Stimulated activated naive CD8-positive, alpha-beta T cell treated with anti-CD3 and anti-CD28 coated beads, Interleukin-15, Interleukin-2, amounts not matched to agents 100 ng/mL and 50 ng/mL, for 24 hours (primary cell): ENCODE data around the gene FAM240A.
"Not testable (repeated sequence)": the region's sequence is repeated elsewhere in the genome, so short reads cannot be mapped to it uniquely, and the experiment has no call there.

ENCODE experiments used
- H3K27ac Mint-ChIP-seq: one replicate; pipeline ENCODE4 v1.8.0; 2021; ENCODE audit warnings: mild to moderate bottlenecking, mixed read lengths
- H3K27me3 Mint-ChIP-seq: one replicate; pipeline ENCODE4 v1.8.0; 2021; ENCODE audit warnings: mixed read lengths
- H3K36me3 Mint-ChIP-seq: one replicate; pipeline ENCODE4 v1.8.0; 2021; ENCODE audit warnings: low read depth, mixed read lengths
- H3K4me1 Mint-ChIP-seq: one replicate; pipeline ENCODE4 v1.8.0; 2021; ENCODE audit warnings: low read depth, mixed read lengths
- H3K4me3 Mint-ChIP-seq: one replicate; pipeline ENCODE4 v1.8.0; 2021; ENCODE audit warnings: mild to moderate bottlenecking, mixed read lengths
- H3K9me3 Mint-ChIP-seq: one replicate; pipeline ENCODE4 v1.8.0; 2021; ENCODE audit warnings: mixed read lengths

Gene FAM240A

DNA sequence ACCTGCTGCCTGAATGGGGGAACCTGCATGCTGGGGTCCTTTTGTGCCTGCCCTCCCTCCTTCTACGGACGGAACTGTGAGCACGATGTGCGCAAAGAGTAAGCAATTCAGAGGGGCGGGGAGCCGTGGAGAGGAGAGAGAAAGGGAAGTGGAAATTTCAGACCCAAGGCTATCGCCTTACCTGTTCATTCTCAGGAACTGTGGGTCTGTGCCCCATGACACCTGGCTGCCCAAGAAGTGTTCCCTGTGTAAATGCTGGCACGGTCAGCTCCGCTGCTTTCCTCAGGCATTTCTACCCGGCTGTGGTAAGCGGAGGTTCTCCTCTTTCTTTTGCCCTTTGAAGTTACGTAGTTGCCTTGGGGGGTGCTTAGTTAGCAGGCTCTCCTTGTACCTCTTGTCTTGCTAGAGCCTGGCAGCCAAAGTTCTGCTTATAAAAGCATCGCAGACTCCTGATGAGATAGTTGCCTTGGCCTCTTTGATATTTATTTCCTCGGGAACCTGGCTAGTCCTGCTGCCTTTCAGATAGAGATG, 32.5 kb upstream of the FAM240A start:
- Mint-ChIP-seq H3K9me3 (no peaks in the 10 kb centered on the region), H3K4me1 (peaks cover 6% of the 10 kb centered on the region), H3K36me3 (no peaks in the 10 kb centered on the region), H3K4me3 (no peak overlapping the region), H3K27me3 (peaks cover 3% of the 10 kb centered on the region), H3K27ac (no peak overlapping the region)

DNA sequence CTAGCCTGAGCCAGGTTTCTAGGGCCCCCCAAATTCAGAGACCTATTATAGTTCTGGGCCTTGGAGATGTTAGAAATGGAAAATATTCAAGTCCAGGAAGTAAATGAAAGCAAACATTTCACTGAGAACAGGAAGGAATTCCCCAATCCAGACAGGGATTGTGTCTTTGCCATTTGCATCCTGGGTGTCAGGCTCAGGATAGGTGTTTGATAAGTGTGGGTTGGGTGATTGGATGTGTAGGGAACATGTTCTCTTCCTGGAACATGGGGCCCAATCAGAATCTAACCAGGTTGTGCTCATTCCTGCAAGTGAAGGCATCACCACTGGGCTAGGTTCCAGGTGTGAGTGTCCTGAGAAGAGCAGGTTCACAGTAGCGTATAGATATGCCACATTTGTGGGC, 31.6 kb upstream of the FAM240A start:
- H3K4me3 Mint-ChIP-seq, result no peak overlapping the region
- peaks cover 3% of the 10 kb centered on the region for H3K27me3 Mint-ChIP-seq
- no peaks in the 10 kb centered on the region for H3K9me3 Mint-ChIP-seq
- H3K36me3 Mint-ChIP-seq, result no peaks in the 10 kb centered on the region
- H3K27ac Mint-ChIP-seq, result no peak overlapping the region
- peaks cover 6% of the 10 kb centered on the region for H3K4me1 Mint-ChIP-seq

DNA sequence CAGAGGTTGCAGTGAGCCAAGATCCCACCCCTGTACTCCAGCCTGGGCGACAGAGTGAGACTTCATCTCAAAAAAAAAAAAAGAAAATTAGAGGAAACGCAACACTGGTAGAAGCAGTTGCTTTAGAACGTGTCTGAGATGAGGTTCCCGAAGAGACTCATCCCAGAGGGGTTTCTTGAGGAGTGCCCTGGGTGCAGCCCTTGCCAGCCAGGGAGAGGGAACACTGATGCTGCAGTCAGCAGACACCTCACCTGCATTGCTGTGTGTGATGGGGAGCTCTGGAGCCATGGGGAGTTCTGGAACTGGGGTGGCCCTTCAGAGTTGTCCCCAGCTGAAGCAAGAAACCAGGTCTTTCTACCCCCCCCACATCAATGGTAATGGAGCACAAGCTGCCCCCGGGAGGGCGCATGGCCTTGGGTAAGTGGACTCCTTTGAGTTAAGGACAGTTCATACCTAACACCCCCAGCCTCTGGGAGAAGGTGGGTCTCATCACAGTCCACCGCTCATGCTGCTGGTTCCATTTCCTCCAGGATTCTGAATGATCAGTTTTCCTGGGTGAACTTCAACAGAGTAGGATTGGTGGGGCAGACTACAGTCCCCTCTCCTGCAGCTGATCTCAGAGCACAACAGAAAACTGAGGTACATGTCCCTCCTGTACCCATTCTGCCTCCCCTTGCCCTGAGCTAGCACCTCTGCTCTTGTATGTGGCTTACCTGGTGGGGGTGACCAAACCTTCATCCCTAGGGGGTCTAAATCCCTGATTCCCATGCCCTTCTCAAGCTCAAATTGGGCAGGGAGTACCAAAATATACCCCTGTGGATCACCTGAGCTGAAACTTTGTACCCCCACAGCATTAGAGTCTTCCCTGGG, 27.5 kb upstream of the FAM240A start:
- Mint-ChIP-seq H3K27me3 (no peaks in the 10 kb centered on the region), H3K36me3 (no peaks in the 10 kb centered on the region), H3K27ac (no peak overlapping the region), H3K4me3 (no peak overlapping the region), H3K9me3 (no peaks in the 10 kb centered on the region), H3K4me1 (no peaks in the 10 kb centered on the region)

DNA sequence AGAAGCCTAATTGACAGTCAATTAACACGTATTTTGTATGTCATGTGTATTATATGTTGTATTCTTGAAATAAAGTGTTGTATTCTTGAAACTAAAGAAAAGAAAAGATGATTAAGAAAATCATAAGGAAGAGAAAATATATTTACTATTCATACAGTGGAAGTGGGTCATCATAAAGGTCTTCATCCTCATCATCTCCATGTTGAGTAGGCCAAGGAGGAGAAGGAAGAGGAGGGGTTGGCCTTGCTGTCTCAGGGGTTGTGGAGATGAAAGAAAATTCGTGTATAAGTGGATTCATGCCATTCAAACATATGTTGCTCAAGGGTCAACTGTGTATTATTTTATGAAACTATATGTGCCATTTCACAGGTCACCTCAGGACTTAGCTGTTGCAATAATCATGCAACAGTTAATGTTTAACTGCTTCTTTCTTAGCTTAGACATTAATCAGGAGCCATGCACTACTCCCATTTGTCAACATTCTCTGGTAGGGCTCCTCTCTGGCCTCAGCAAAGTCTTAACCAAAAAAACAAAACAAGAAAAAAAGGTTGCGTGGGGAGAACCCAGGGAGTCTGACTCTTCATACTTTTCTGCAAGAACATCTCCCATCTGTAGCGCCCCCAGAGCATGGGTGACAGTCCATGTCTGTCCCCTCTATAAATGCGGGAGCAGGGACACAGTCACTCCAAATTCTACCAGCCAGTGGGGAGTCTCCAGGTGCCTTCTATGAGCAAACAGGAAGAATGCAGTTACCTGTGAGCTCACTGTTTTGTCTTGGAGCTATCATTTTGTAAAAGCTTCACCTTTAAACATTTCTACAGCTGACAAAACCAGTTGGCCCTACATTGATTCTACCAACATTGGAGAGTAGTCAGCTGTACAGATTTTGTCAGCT, 26.3 kb upstream of the FAM240A start:
- H3K27me3 Mint-ChIP-seq, result no peaks in the 10 kb centered on the region
- H3K36me3 Mint-ChIP-seq, result no peaks in the 10 kb centered on the region
- no peak overlapping the region for H3K4me3 Mint-ChIP-seq
- H3K9me3 Mint-ChIP-seq, result no peaks in the 10 kb centered on the region
- H3K4me1 Mint-ChIP-seq, result no peaks in the 10 kb centered on the region
- H3K27ac Mint-ChIP-seq, result no peak overlapping the region

DNA sequence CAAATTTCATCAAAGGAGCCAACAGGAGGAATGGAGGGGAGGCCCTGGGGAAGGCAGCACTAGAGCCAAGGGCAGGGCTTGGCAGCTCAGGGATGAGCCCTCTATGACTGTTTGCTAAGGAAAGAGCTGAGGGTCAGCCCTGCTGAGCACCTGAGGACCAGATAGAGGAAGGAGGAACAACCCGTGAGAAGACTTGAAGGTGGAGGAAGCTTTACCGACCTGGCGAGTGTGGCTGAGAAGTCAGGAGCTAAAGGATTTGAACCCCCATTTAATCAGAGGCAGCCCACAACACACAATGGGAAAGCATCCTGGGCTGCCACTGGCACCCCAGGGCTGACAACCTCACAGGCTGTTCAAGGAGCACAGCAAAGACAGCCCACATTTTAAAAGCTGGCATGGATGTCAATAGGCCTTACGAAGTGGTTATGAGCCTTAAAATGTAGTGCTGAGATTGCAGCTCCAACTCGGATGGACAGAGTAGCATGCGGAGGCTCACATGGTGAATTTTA, 25.5 kb upstream of the FAM240A start:
- Mint-ChIP-seq H3K27ac (no peak overlapping the region), H3K36me3 (no peaks in the 10 kb centered on the region), H3K4me3 (no peak overlapping the region), H3K9me3 (no peaks in the 10 kb centered on the region), H3K4me1 (no peaks in the 10 kb centered on the region), H3K27me3 (peaks cover 4% of the 10 kb centered on the region)

DNA sequence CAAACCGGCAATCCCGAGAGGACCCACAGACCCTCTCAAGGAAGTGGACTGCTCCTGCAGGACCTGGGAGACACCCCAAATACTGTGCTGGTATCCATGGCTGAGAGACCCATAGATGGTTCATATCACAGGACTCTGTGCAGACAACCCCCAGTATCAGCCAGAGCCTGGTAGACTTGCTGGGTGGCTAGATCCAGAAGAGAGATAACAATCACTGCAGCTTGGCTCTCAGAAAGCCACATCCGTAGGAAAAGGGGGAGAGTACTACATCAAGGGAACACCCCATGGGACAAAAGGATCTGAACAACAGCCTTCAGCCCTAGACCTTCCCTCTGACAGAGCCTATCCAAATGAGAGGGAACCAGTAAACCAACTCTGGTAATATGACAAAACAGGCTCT, 25.1 kb upstream of the FAM240A start:
- H3K9me3 Mint-ChIP-seq, H3K36me3 Mint-ChIP-seq, H3K27me3 Mint-ChIP-seq, H3K4me1 Mint-ChIP-seq, H3K4me3 Mint-ChIP-seq, H3K27ac Mint-ChIP-seq: not testable (repeated sequence)

DNA sequence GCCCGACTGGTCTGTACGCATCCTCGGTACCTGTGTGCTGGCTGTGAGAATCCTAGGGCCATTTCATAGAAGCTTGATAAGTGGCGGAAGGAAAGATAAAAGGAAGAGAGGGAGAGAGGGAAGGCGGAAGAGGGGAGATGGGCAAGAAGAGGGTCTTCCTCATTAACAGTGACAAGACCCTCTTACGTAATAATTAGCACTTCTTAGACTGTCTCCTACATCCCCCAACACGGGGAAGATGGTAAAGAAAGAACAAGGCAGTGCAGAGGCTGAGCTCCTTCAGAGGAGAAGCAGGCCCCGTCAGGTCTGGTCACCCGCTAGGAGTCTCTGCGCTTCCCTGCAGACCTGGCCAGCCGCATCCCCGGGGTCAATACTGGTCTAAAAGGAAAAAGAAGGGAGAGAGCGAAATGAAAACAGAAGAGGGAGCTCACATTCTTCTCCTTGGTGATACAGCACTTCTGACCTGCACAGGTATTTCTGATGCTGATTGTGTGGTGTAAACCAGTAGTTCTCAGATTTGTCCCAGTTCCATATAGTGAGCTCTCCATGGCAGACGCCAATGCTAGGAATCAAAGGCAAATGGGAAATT, 19.0 kb upstream of the FAM240A start:
- H3K36me3 Mint-ChIP-seq, result no peaks in the 10 kb centered on the region
- H3K4me3 Mint-ChIP-seq, result no peak overlapping the region
- no peaks in the 10 kb centered on the region for H3K4me1 Mint-ChIP-seq
- no peak overlapping the region for H3K27ac Mint-ChIP-seq
- H3K27me3 Mint-ChIP-seq, result peaks cover 5% of the 10 kb centered on the region
- H3K9me3 Mint-ChIP-seq, result no peaks in the 10 kb centered on the region

DNA sequence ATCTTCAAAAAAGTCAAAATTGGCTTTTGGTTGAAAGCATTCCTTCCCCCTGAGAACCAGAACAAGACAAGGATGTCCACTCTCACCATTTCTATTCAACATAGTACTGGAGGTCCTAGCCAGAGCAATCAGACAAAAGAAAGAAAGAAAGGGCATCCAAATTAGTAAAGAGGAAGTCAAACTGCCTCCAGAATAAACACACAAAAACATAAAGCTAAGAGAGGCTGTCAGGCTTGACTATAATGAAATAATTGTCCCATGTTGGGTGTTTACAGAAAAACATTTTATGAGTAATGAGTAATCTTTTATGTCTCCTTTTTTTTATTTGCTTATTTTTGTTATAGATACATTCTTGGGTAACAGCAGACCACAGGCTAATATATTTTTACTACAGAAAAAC, 18.3 kb upstream of the FAM240A start:
- Mint-ChIP-seq H3K4me3 (no peak overlapping the region), H3K27ac (no peak overlapping the region), H3K4me1 (no peaks in the 10 kb centered on the region), H3K9me3 (no peaks in the 10 kb centered on the region), H3K36me3 (no peaks in the 10 kb centered on the region), H3K27me3 (peaks cover 5% of the 10 kb centered on the region)

DNA sequence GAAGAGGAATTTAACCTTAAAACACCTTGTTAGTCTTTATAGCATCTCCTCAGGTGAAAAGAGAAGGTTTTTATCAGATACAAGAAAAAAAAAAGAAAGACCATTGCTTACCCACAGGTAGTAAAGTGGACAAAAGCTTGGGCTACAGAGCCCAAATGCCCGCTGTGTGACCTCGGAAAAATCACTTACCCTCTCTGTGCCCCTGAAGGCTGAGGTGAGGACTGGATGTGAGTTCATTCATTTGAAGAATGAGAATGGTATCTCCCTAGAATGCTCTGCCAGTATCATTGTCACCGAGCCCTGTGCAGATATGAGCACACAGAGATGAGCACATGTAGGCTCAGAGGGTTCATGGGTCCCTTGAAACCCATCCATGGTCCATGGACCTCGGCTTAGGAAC, 17.6 kb upstream of the FAM240A start:
- Mint-ChIP-seq H3K9me3 (no peaks in the 10 kb centered on the region), H3K4me3 (no peak overlapping the region), H3K36me3 (no peaks in the 10 kb centered on the region), H3K4me1 (no peaks in the 10 kb centered on the region), H3K27me3 (peaks cover 5% of the 10 kb centered on the region), H3K27ac (no peak overlapping the region)

DNA sequence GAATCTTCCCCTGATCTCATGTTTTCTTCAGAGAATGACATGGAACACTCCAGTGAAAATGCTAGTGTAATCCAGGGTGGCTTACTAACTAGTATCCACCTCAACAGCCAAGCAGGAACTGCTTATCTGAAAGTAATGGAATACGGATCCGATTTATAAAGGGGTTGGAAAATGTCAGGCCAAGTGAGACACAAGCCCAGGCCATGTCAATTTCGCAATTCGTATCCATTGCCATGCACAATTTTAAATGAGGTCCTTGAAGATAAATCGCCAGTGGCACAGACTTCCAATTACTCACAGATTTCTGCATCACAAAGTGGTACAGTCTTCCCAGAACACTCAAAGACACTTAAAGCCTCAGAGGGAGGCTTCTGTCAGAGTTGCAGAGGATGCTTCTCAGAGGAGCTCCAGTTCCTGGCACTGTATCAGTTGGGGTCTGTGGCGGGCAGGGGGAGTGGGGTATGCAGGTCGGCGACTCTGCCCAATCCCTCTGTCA, 16.5 kb upstream of the FAM240A start:
- H3K36me3 Mint-ChIP-seq, result no peaks in the 10 kb centered on the region
- H3K27me3 Mint-ChIP-seq, result peaks cover 5% of the 10 kb centered on the region
- H3K9me3 Mint-ChIP-seq, result no peaks in the 10 kb centered on the region
- H3K27ac Mint-ChIP-seq, result no peak overlapping the region
- no peaks in the 10 kb centered on the region for H3K4me1 Mint-ChIP-seq
- no peak overlapping the region for H3K4me3 Mint-ChIP-seq

DNA sequence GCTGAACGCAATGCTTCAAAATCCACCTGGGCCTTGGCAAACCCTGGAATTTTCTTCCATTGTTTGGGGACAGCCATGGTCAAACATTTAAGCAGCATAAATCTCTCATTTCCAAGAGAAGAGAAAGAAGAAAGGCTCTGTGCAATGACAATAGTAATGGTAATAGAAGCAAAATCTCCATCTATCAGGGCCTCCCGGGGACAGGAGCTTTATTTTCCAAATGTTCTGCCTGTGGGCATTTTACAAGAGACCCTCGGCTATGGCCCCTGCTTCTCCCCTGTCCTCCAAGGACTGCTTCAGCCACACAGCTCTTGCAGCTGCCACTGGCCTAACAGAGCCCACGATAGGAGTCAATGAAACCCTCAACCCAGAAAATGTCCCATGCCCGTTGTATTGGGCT, 12.7 kb upstream of the FAM240A start:
- Mint-ChIP-seq H3K27ac (no peak overlapping the region), H3K4me3 (no peak overlapping the region), H3K4me1 (no peaks in the 10 kb centered on the region), H3K9me3 (no peaks in the 10 kb centered on the region), H3K27me3 (no peaks in the 10 kb centered on the region), H3K36me3 (no peaks in the 10 kb centered on the region)

DNA sequence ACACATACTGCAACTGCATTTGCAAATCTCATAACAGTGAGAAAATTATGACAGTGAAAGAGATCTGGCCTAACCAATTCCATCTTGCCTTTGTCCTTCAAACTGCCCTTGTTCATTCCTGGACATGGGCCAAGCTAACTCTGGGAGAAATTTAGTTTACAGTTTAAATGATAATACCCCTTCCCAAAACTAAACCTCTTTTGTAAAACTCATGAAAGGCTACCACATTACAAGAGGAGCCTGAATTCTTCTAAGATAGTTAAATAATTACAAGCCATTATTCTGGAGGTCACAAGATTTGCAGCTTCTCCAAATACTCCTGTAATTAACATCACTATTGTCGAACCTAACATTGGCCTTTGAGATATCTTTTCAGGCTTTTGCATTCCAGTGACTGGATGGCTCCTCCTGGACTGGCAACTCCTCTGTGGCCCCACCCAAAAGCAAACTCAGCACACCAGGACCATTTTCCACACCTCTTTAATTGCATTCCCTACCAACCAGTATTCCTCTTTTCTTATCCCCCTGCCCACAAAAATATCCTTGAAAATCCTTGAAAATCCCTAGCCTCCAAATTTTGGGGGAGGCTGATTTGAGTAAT, 8.8 kb upstream of the FAM240A start:
- no peaks in the 10 kb centered on the region for H3K4me1 Mint-ChIP-seq
- H3K36me3 Mint-ChIP-seq, result no peaks in the 10 kb centered on the region
- no peak overlapping the region for H3K4me3 Mint-ChIP-seq
- no peak overlapping the region for H3K27ac Mint-ChIP-seq
- H3K27me3 Mint-ChIP-seq, result no peaks in the 10 kb centered on the region
- H3K9me3 Mint-ChIP-seq, result no peaks in the 10 kb centered on the region

DNA sequence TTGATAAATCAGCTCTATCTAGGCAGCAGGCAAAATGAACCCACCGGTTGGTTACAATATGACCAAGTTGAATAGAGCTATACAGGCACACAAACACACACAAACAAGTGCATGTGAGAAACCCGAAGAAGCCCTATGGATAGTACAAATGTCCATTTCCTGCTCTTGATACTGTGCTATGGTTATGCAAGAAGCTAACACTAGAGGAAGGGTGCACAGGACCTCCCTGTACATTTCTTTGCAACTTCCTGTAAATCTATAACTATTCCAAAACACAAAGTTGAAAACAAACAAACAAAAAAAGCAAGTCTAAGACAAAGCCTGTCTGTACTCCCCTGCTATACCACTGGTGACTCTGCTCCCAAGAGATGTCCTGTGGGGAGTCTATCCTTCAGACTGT, 8.2 kb upstream of the FAM240A start:
- Mint-ChIP-seq H3K4me1 (no peaks in the 10 kb centered on the region), H3K4me3 (no peak overlapping the region), H3K9me3 (no peaks in the 10 kb centered on the region), H3K36me3 (no peaks in the 10 kb centered on the region), H3K27ac (no peak overlapping the region), H3K27me3 (no peaks in the 10 kb centered on the region)

DNA sequence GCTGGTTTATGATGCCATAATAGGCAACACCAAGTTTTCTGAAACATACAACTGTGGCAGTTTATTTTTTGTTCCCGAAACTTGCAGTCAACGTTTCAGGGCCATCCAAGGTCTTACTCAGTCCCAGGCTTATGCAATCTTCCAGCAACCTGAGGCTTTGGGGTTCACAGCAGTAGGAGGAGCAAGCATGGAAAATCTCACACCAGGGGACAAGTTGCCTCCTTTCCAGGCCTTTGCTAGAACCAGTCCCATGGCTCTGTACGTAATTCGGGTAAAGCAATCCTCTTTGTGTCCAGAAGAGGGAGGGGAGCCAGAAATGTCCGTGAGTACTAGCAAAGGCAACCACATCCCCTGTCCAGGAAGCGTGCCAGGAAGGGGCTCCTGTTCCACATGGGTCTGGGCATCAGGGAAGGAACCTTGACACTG, 4.7 kb upstream of the FAM240A start:
- Mint-ChIP-seq H3K4me1 (no peaks in the 10 kb centered on the region), H3K27ac (no peak overlapping the region), H3K9me3 (no peaks in the 10 kb centered on the region), H3K4me3 (no peak overlapping the region), H3K36me3 (no peaks in the 10 kb centered on the region), H3K27me3 (peaks cover 3% of the 10 kb centered on the region)
